Motor neuron (in vitro differentiated cells): ENCODE data around the gene S100A10. TPM values are rescaled to one million over a fixed set of nuclear protein-coding genes. Genes with fewer than 3 reads are reported as not detected.

ENCODE experiments used
- ATAC-seq, 8 experiments: fragments of 200-7000 bp; cut with Tn5 transposase; replicated peaks in 6 of 8; 2 replicates each; pipeline ENCODE4 v1.8.0; 2021; ENCODE audit warnings: mild to moderate bottlenecking in 8 of 8, moderate library complexity in 8 of 8
- H3K27ac ChIP-seq, 2 donors: fragments of 250-450 bp; sonication (Bioruptor Pico); 2 replicates each; pipeline ENCODE4 v1.9.0; 2021; ENCODE audit warnings: antibody characterized with exemption in 2 of 2, mild to moderate bottlenecking in 2 of 2, moderate library complexity in 1 of 2
- H3K4me1 ChIP-seq, 2 donors: fragments of 250-450 bp; sonication (Bioruptor Pico); replicated peaks in 1 of 2; 2 replicates each; pipeline ENCODE4 v1.6.1; 2021; ENCODE audit warnings: antibody characterized with exemption in 2 of 2, mild to moderate bottlenecking in 2 of 2, moderate library complexity in 1 of 2
- H3K4me3 ChIP-seq, 5 donors: fragments of 250-450 bp; sonication (Bioruptor Pico); 2 replicates each; pipeline ENCODE4 v1.9.0; 2021; ENCODE audit warnings: antibody characterized with exemption in 5 of 5, mild to moderate bottlenecking in 5 of 5, moderate library complexity in 4 of 5
- WGBS, 10 experiments: fragments of 450-650 bp; shearing (Covaris generic); methylation state at CpG; one replicate each; pipeline ENCODE4 v1.0.0; 2022; 5-methylcytosine and 5-hydroxymethylcytosine counted together
- in situ Hi-C, 9 experiments: fragments of 400-800 bp; cut with MboI; loops; one replicate each; pipeline ENCODE4 v1.15.0; 2021; ENCODE audit warnings: low sequenced_read_pairs in 9 of 9, low pct_unique_long_range_greater_than_20kb in 2 of 9; ENCODE audit not compliant: unreplicated experiment in 9 of 9
- total RNA-seq, 8 experiments: library from RNA; unstranded; fragments of 300-600 nt; gene quantifications; 2 replicates each; pipeline versions ENCODE4 v1.2.3 to v1.2.4, GENCODE V29; 2022

S100A10 gene
- total RNA-seq, 8 experiments from 2014 or later, result 0.46 to 399 (median 22.8) TPM

DNA sequence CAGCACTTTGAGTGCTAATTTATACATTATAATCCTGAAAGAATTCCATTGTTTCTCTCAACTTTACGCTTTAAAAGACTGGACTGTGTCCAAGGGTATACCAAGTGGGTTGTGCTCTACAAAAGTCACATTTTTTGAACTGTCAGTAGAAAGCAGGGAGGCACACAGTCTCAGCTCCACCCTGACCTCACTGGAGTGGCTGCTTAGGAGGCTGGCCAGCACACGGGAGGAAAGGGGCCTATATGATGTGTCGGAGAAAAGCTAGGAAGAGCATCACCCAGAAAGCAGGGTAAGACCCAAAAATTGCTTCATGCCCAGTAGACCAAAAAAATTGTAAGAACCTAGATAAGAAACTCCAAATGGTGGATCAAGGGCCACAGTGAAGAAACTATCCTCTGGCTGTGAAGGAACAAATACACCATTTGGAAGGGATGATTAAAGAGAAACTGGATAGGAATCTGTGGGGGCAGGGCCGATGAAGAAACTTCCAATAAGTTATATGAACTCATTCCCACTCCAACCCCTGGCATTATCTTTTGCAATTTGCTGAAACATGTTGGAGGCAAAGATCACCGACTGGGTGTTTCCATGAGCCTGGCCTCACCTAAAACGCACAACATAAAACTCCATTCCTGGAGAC, 1.9 kb downstream of the S100A10 start:
- in situ Hi-C loops, result loop anchor here in 2 of 9 experiments (10.0 kb wide), 1 partner anchor 57 kb away; no protein-coding TSS in a partner anchor
- H3K27ac ChIP-seq, result no peak overlapping the region
- H3K4me1 ChIP-seq, result peaks cover 0 to 42% of the 10 kb centered on the region in 2 donors
- ATAC-seq, result no peak
- WGBS, 10 experiments, result 0 to 88% (median 66%) methylated on average over 1 to 6 of the region's 6 CpGs
- peak overlapping the region in 1 of 5 donors; percentile 70 for H3K4me3 ChIP-seq

DNA sequence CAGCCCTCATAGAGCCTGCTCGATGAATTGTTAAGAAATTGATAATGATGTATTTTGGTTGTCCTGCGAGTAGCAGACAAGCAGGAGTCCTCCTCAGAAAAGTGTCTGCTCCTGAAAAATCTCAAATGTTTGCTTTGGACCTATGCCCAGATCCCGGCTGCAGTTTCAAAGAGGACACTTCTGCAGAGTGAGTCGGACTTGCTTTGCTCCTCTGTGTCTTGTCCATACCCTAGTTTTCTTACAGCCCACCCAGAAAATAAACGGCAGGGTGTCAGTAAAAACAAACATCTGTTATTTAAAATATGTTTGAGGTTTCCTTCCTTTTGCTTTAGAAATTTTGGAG, 2.8 kb downstream of the S100A10 start:
- no peak overlapping the region for H3K4me3 ChIP-seq
- in situ Hi-C loops, result loop anchor here in 2 of 9 experiments (10.0 kb wide), 1 partner anchor 56 kb away; no protein-coding TSS in a partner anchor
- ATAC-seq, result peak in 1 of 8 experiments; percentile 37
- H3K27ac ChIP-seq, result no peak overlapping the region
- 0 to 63% (median 40%) methylated on average over 1 to 5 of the region's 5 CpGs; no CpG with 5 or more reads in 1 of the 10 experiments for WGBS, 10 experiments
- H3K4me1 ChIP-seq, result peaks cover 0 to 42% of the 10 kb centered on the region in 2 donors

DNA sequence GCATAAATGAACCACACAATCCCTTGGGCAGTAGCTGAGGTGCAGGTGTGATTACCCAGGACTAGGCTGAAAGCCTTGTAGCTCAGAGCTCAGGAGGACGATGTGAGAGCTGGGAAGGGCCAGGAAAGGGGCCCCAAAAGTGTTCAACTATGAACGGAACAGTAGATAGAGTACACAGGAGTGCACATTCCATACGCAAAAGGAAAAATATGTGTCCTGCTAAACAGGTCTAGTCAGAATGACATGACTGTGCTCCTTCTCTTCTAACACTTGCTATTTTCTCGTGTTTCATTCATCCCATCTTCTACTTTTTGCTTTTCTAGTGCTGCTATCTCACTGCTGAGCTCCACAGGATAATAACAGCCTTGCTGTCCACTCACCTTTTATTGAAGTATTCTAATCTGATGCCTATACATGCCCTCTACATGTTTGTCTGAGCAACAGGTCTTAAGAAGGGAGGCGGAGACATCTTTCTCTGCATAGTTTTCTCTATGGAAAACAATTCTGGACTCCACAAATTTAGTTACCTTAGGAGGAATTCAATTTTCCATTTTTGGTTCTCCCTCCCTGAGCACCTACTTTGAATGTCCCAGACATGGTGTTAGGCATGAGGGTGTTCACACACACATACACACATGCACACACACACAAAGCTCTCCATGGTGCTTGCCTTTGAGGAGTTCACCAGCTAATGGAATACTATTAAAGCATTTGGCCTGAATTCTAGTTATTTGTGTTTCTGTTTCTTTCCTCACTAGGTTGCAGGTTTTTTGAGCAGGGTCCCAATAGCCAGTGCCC, 3.4 kb downstream of the S100A10 start:
- H3K4me1 ChIP-seq, result peaks cover 0 to 42% of the 10 kb centered on the region in 2 donors
- ATAC-seq, result peak in 1 of 8 experiments; percentile 11
- in situ Hi-C loops, result loop anchor here in 2 of 9 experiments (10.0 kb wide), 1 partner anchor 55 kb away; no protein-coding TSS in a partner anchor
- H3K27ac ChIP-seq, result no peak overlapping the region
- H3K4me3 ChIP-seq, result no peak overlapping the region
- 8 to 100% (median 78%) methylated on average over 1 to 5 of the region's 5 CpGs; no CpG with 5 or more reads in 1 of the 10 experiments for WGBS, 10 experiments

DNA sequence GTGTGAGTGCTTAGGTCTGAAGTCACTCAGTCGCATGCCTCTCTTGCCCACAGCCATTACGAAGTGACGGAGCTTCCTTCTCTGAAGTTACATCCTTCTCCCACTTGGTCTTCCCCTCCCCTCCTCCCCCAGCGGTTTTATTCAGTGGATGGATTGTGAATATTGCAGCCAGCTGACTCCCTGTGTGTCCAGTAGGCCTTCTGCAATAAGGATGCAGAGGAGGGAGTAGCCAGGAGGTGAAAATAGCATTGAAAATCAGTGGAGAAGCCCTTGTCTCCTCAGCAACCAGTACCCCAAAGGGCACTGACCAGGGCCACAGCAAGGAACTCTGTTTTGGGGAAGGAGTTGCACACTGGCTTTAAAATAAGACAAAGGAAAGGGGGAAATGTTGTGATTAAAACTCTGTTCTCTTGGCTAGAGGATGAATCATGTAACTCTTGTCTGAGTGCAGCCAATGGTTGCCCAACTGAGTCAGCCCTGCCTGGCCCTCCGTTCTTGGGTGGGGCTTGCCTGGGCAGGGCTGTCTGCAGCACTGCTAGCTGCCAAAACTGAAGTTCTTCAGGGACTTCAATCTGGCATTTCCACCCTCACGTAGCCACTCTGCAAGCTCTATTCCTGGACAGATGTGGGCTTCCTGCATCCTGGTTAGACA, 4.3 kb downstream of the S100A10 start:
- in situ Hi-C loops, result no loop called here
- Histone ChIP-seq H3K4me1 (peaks cover 0 to 41% of the 10 kb centered on the region in 2 donors), H3K27ac (no peak overlapping the region), H3K4me3 (no peak overlapping the region)
- 0 to 100% (median 56%) methylated on average over 1 to 6 of the region's 6 CpGs; no CpG with 5 or more reads in 1 of the 10 experiments for WGBS, 10 experiments
- ATAC-seq, result peak in 3 of 8 experiments; percentile 16 to 32 (median 29)

DNA sequence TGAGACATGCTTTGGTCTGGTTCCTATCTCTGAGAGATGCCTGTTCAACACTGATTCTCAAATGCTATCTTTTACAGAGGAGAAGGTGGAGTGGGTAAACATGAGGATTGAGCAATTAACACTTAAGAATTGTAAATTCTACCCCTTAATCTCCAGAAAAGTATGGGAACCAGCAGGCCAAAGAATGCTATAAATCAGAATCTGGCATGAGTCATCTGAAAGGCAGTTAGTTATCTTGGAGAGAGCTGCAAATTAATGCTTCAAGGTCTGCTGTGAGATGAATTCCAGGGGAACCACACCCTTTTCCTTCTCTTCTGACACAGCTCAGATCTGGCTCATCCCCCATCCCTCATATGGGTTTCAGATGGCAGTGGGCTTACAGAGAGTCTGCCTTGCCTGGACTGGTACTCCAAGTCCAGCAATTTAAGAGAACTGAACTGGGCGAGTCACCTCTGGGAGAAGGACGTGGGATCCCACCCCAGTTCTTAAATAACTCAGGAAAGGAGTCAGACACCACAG, 5.2 kb downstream of the S100A10 start:
- H3K27ac ChIP-seq, result no peak overlapping the region
- in situ Hi-C loops, result no loop called here
- WGBS, 10 experiments, result 67 to 86% (median 82%) methylated on average over 2 of the region's 2 CpGs; no CpG with 5 or more reads in 6 of the 10 experiments
- peaks cover 0 to 36% of the 10 kb centered on the region in 2 donors for H3K4me1 ChIP-seq
- no peak overlapping the region for H3K4me3 ChIP-seq
- ATAC-seq, result peak; percentile 3 to 52 (median 40)

DNA sequence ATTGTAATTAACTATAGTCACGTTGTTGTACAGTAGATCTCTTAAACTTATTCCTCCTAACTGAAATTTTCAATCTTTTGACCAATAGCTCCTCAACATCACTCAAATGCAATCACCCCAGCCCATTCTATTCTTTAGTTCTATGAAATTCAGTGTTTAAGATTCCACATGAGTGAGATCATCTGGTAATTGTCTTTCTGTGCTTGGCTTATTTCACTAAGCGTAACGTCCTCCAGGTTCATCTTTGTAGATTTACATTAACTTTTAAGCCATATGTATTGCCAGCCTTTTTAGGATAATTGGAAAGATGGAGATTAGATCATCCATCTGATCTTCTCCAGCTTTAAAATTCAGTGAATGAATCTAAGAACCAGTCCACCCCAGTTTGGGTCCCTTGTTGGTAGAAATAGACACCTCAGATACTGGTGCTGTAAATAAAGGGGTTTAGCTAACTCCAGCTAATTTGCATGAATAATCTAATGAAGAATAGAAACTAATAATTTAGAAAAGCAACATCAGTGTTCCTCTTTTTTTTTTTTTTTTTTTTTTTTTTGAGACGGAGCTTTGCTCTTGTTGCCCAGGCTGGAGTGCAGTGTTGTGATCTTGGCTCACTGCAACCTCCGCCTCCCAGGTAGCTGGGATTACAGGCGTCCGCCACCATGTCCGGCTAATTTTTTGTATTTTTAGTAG, 7.0 kb downstream of the S100A10 start:
- no peak overlapping the region for H3K27ac ChIP-seq
- H3K4me3 ChIP-seq, result no peak overlapping the region
- no peak for ATAC-seq
- 18 to 100% (median 70%) methylated on average over 2 to 8 of the region's 8 CpGs; no CpG with 5 or more reads in 1 of the 10 experiments for WGBS, 10 experiments
- in situ Hi-C loops, result no loop called here
- H3K4me1 ChIP-seq, result peaks cover 0 to 24% of the 10 kb centered on the region in 2 donors

DNA sequence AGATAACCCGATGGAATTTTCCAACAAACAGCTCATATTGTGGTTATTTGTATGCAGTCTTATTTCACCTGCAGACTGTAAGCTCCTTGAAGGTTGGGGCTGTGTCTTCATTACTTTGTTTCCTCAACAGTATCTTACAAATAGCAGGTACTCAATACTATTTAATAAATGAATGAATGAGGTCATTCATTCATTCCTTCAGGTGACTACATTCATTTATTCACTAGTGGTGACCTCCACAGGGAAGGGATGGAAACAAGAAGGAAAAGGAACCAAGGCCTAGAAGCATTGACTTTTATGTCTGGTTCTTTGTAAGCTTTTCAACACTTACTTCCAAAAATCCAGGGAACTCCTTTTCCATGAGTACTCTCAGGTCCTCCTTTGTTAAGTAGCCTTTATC, 7.9 kb downstream of the S100A10 start:
- ATAC-seq, result no peak
- H3K4me1 ChIP-seq, result peaks cover 0 to 22% of the 10 kb centered on the region in 2 donors
- in situ Hi-C loops, result no loop called here
- H3K27ac ChIP-seq, result no peak overlapping the region
- WGBS, 10 experiments, result 88 to 100% (median 97%) methylated on average over 1 of the region's 1 CpG; no CpG with 5 or more reads in 2 of the 10 experiments
- no peak overlapping the region for H3K4me3 ChIP-seq

DNA sequence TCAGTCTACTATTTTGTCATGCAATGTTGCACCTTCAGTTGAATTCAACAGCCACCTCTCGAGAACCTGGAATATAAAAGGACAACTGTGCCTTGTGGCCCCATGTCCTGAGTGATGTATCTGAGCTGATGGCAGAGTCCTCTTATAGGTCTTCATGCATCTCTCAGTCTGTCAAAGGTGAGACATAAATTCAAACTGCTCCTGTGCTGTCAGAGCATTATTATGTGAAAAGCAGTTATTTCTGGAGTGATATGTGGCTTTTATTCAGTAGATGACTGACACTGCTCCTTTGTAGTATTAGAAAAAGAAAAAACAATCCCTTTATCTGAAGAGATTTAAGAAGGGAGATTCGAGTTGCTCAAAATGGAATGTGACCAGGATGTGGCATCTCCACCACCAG, 8.4 kb downstream of the S100A10 start:
- no peak for ATAC-seq
- 73 to 96% (median 86%) methylated on average over 1 to 2 of the region's 2 CpGs; no CpG with 5 or more reads in 3 of the 10 experiments for WGBS, 10 experiments
- Histone ChIP-seq H3K27ac (no peak overlapping the region), H3K4me1 (peaks cover 0 to 17% of the 10 kb centered on the region in 2 donors), H3K4me3 (no peak overlapping the region)
- in situ Hi-C loops, result no loop called here

DNA sequence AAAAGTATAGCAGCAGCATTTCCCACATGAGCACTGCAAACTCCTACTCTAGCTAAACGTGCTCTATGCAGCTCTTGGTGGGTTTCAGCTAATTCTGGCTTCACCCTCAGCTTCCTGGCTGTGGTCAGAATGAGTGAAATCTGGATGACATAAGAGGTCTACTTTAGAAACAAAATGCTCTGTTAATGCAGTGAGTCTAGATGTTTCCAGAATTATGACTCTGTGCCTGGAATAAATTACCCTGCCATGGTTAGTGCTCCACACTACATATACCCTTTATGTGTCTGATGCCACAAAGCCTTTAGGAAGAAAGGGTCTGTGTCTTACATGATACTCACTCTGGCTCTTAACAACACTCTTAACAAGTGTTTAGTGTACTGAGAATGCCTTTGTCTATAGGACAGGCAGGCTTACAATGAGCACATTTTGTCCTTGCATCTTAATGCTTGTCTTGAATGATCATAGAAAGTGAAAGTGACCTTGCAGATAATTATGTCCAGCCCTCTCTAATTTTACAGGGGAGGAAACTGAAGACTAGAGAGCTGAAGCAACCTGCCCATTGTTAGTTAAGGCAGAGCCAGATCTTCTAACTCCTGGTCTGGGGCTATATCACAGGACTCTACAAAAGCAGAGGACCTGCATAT, 9.2 kb downstream of the S100A10 start:
- H3K4me1 ChIP-seq, result peaks cover 0 to 14% of the 10 kb centered on the region in 2 donors
- WGBS, 10 experiments, result 17 to 100% (median 68%) methylated on average over 1 of the region's 1 CpG; no CpG with 5 or more reads in 2 of the 10 experiments
- in situ Hi-C loops, result no loop called here
- ATAC-seq, result peak in 3 of 8 experiments; percentile 12 to 42 (median 32)
- no peak overlapping the region for H3K4me3 ChIP-seq
- no peak overlapping the region for H3K27ac ChIP-seq

DNA sequence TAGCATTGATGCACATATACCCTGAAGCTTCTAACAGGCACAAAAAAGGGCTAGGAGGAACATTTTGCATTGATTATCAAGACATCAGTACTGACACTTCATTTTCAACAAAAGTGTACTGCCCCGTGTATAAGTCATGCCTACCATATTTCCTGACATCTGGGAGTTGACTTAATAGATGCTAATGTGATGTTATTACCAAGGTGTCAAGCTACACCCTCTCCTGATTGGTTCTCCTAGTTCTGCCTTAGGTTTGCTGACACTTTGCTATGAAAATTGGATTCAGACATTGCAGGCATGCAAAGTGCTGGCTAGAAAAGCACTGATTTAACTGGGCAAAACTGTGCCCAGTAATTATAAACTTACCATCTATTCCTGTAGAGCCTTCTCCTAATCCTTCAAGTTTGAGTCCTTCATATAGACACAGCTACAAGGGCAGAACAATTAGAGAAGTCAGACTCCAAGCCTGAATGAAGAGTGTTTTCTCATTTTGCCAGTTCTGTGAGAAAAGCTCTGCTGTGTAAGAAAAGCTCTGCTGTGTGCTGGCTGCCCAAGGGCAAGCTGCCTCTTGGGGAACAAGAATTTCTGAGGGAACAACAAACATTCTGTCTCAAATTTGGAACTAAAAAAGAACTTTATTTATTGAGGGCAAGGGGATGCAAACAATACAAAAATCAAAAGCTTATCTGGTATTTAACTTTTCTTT, 11.2 kb downstream of the S100A10 start:
- 0 to 86% (median 39%) methylated on average over 1 of the region's 1 CpG; no CpG with 5 or more reads in 2 of the 10 experiments for WGBS, 10 experiments
- peak in 7 of 8 experiments; percentile 21 to 92 (median 65) for ATAC-seq
- in situ Hi-C loops, result no loop called here
- Histone ChIP-seq H3K4me1 (peaks cover 0 to 5% of the 10 kb centered on the region in 2 donors), H3K4me3 (no peak overlapping the region), H3K27ac (no peak overlapping the region)

DNA sequence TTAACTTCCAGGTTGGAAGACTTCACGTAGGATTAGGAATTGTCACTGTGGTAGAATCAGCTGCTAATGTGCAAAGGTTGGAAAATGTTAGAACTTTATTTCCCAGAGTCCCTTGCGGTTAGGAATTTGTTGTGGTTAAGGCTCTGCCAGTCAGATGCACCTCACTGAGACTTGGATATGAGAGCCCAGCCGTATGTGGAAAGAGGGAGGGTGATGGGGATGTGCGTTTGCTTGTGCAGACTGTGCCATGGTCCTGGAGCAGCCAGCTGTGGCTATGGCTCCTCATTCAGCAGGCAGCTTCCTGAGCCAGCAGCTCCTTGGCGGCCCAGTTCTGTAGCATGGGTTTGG, 12.5 kb downstream of the S100A10 start:
- no peak overlapping the region for H3K27ac ChIP-seq
- in situ Hi-C loops, result no loop called here
- WGBS, 10 experiments, result 14 to 100% (median 69%) methylated on average over 1 to 5 of the region's 5 CpGs; no CpG with 5 or more reads in 1 of the 10 experiments
- H3K4me1 ChIP-seq, result peaks cover 0 to 5% of the 10 kb centered on the region in 2 donors
- H3K4me3 ChIP-seq, result no peak overlapping the region
- ATAC-seq, result no peak
